ENCODE measurements around the gene UBA6.
A peak's percentile ranks its signal among the peaks of the same experiment; 100 is the strongest.
"Not testable (repeated sequence)": the region's sequence is repeated elsewhere in the genome, so short reads cannot be mapped to it uniquely, and the experiment has no call there.

Gene UBA6

DNA sequence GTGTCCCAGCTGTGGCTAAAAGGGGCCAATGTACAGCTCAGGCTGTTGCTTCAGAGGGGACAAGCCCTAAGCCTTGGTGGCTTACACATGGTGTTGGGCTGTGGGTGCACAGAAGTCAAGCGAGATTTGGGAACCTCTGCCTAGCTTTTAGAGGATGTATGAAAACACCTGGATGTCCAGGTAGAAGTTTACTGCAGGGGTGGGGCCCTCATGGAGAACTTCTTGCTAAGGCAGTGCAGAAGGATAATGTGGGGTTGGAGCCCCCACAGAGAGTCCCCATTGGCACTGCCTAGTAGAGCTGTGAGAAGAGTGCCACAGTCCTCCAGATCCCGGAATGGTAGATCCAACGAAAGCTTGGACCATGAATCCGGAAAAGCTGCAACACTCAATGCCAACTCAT is 40.5 kb downstream of the UBA6 start:
- H3K4me1 Mint-ChIP-seq (ENCODE audit: low read depth) = peaks cover 8% of the 10 kb centered on the region
- no peak overlapping the region for H3K4me3 Mint-ChIP-seq
- H3K36me3 Mint-ChIP-seq (ENCODE audit: low read depth) = peaks cover 76% of the 10 kb centered on the region
- no peaks in the 10 kb centered on the region for H3K27me3 Mint-ChIP-seq (ENCODE audit: low read depth)
- peaks cover 40% of the 10 kb centered on the region for H3K9me3 Mint-ChIP-seq
- H3K27ac Mint-ChIP-seq = no peak overlapping the region

GRCh38 chr4:67659065-67659464 is 41.9 kb downstream of the UBA6 start:
- Mint-ChIP-seq H3K4me1 (ENCODE audit: low read depth) (peaks cover 9% of the 10 kb centered on the region), H3K36me3 (ENCODE audit: low read depth) (peaks cover 84% of the 10 kb centered on the region), H3K9me3 (peaks cover 45% of the 10 kb centered on the region), H3K27me3 (ENCODE audit: low read depth) (no peaks in the 10 kb centered on the region), H3K4me3 (no peak overlapping the region), H3K27ac (no peak overlapping the region)

DNA sequence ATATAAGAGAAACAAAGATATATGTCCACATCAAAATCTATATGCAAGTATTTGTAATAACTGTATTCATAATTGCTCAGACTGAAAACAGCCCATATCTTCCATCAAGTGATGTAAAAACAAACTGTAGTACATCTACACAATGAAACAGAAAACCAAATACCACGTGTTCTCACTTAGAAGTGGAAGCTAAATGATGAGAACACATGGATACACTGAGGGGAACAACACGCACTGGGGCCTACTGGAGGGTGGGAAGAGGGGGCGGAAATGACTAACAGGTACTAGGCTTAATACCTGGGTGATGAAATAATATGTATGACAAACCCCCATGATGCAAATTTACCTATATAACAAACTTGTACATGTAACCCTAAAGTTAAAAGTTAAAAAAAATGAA is 42.7 kb downstream of the UBA6 start:
- Mint-ChIP-seq H3K27ac (no peak overlapping the region), H3K27me3 (ENCODE audit: low read depth) (no peaks in the 10 kb centered on the region), H3K4me3 (no peak overlapping the region)

GRCh38 chr4:67651536-67651935 is 49.4 kb downstream of the UBA6 start:
- H3K4me1 Mint-ChIP-seq (ENCODE audit: low read depth) = peaks cover 7% of the 10 kb centered on the region
- H3K9me3 Mint-ChIP-seq = peaks cover 15% of the 10 kb centered on the region
- no peak overlapping the region for H3K4me3 Mint-ChIP-seq
- H3K27ac Mint-ChIP-seq = no peak overlapping the region
- H3K27me3 Mint-ChIP-seq (ENCODE audit: low read depth) = no peaks in the 10 kb centered on the region
- H3K36me3 Mint-ChIP-seq (ENCODE audit: low read depth) = peaks cover 55% of the 10 kb centered on the region

More for the DNA sequence above, 42.7 kb downstream of the UBA6 start:
- Mint-ChIP-seq H3K4me1 (ENCODE audit: low read depth) (peaks cover 9% of the 10 kb centered on the region), H3K36me3 (ENCODE audit: low read depth) (peaks cover 86% of the 10 kb centered on the region), H3K9me3 (peaks cover 50% of the 10 kb centered on the region)

GRCh38 chr4:67638136-67638535 is 62.8 kb downstream of the UBA6 start:
- H3K27ac Mint-ChIP-seq = no peak overlapping the region
- no peak overlapping the region for H3K4me3 Mint-ChIP-seq
- no peaks in the 10 kb centered on the region for H3K9me3 Mint-ChIP-seq
- H3K36me3 Mint-ChIP-seq (ENCODE audit: low read depth) = peaks cover 44% of the 10 kb centered on the region
- peaks cover 21% of the 10 kb centered on the region for H3K4me1 Mint-ChIP-seq (ENCODE audit: low read depth)
- no peaks in the 10 kb centered on the region for H3K27me3 Mint-ChIP-seq (ENCODE audit: low read depth)

- Mint-ChIP-seq H3K4me1 (ENCODE audit: low read depth) (peaks cover 20% of the 10 kb centered on the region), H3K36me3 (ENCODE audit: low read depth) (peaks cover 48% of the 10 kb centered on the region)
- not testable (repeated sequence) for H3K9me3 Mint-ChIP-seq; H3K27me3 Mint-ChIP-seq (ENCODE audit: low read depth); H3K27ac Mint-ChIP-seq; H3K4me3 Mint-ChIP-seq
Measured at GRCh38 chr4:67636978-67637377, 64.0 kb downstream of the UBA6 start.

DNA sequence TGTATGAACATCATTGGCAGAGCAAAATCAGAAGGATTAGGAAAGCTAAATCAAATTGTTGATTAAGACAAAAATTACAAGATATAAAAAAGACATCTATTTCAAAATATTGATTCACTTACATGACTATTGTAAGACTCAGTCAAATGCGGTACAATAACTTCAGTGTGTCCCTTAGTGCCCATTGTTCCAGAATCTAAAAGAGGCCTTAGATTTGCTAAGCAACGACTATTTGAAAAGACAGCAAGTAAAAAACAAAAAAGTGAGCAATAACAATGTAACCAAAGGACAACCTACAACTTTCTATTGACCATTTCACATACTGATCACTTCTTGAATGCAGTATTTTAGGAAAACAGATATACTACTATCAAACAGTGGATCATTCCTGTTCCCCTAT is 65.6 kb downstream of the UBA6 start:
- H3K27me3 Mint-ChIP-seq (ENCODE audit: low read depth) = no peaks in the 10 kb centered on the region
- H3K36me3 Mint-ChIP-seq (ENCODE audit: low read depth) = peaks cover 53% of the 10 kb centered on the region
- no peak overlapping the region for H3K27ac Mint-ChIP-seq
- no peaks in the 10 kb centered on the region for H3K9me3 Mint-ChIP-seq
- peaks cover 23% of the 10 kb centered on the region for H3K4me1 Mint-ChIP-seq (ENCODE audit: low read depth)
- no peak overlapping the region for H3K4me3 Mint-ChIP-seq

- Mint-ChIP-seq H3K36me3 (ENCODE audit: low read depth) (peaks cover 52% of the 10 kb centered on the region), H3K4me1 (ENCODE audit: low read depth) (peaks cover 20% of the 10 kb centered on the region), H3K9me3 (no peaks in the 10 kb centered on the region), H3K27ac (no peak overlapping the region), H3K4me3 (peak overlapping the region; percentile 86), H3K27me3 (ENCODE audit: low read depth) (no peaks in the 10 kb centered on the region)
Measured at GRCh38 chr4:67634741-67635140, 66.2 kb downstream of the UBA6 start.

- Mint-ChIP-seq H3K4me3 (peak overlapping the region; percentile 86), H3K36me3 (ENCODE audit: low read depth) (peaks cover 50% of the 10 kb centered on the region), H3K27ac (peak overlapping the region; percentile 82)
Measured at GRCh38 chr4:67632492-67632891, 68.5 kb downstream of the UBA6 start.

GRCh38 chr4:67624939-67625338 is 76.0 kb downstream of the UBA6 start:
- Mint-ChIP-seq H3K9me3 (no peaks in the 10 kb centered on the region), H3K4me1 (ENCODE audit: low read depth) (peaks cover 4% of the 10 kb centered on the region), H3K4me3 (no peak overlapping the region), H3K27me3 (ENCODE audit: low read depth) (no peaks in the 10 kb centered on the region), H3K27ac (no peak overlapping the region), H3K36me3 (ENCODE audit: low read depth) (peaks cover 46% of the 10 kb centered on the region)

More at GRCh38 chr4:67632492-67632891, 68.5 kb downstream of the UBA6 start:
- no peaks in the 10 kb centered on the region for H3K9me3 Mint-ChIP-seq
- no peaks in the 10 kb centered on the region for H3K27me3 Mint-ChIP-seq (ENCODE audit: low read depth)
- peaks cover 17% of the 10 kb centered on the region for H3K4me1 Mint-ChIP-seq (ENCODE audit: low read depth)

DNA sequence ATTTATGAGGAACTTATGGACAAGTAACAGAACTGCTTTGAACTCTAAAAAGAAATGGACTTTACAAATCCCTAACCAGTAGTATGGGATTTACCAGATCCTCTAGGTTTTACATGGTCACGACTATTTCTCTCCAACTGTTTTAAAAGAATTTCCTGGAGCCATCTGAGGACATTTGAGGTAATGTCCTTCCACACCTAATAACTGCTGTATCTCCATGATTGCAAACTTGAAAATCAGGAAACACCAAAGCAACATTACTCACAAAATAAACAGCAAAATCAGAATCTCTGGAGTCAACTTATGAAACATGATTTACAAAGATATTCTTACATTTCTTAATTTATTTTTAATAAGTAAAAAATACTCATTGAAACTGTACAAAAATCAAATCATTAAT is 84.5 kb downstream of the UBA6 start:
- H3K9me3 Mint-ChIP-seq = no peaks in the 10 kb centered on the region
- no peaks in the 10 kb centered on the region for H3K4me1 Mint-ChIP-seq (ENCODE audit: low read depth)
- H3K27ac Mint-ChIP-seq = no peak overlapping the region
- H3K27me3 Mint-ChIP-seq (ENCODE audit: low read depth) = no peaks in the 10 kb centered on the region
- H3K4me3 Mint-ChIP-seq = no peak overlapping the region
- H3K36me3 Mint-ChIP-seq (ENCODE audit: low read depth) = peaks cover 56% of the 10 kb centered on the region

DNA sequence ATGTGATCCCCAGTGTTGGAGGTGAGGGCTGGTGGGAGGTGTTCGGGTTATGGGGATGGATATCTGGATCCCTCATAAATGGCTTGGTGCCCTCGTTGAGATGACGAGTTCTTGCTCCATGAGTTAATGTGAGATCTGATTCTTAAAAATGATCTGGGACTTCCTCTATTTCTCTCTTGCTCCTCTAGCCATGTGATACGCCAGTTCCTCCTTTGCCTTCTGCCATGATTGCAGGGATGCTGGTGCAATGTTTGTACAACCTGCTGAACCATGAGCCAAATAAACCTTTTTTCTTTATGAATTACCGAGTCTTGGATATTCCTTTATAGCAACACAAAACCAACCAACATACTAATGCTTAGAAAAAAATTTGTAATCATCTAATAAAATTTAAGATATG is 85.8 kb downstream of the UBA6 start:
- H3K36me3 Mint-ChIP-seq (ENCODE audit: low read depth) = peaks cover 52% of the 10 kb centered on the region
- peaks cover 6% of the 10 kb centered on the region for H3K9me3 Mint-ChIP-seq
- H3K4me3 Mint-ChIP-seq = no peak overlapping the region
- no peak overlapping the region for H3K27ac Mint-ChIP-seq
- H3K27me3 Mint-ChIP-seq (ENCODE audit: low read depth) = no peaks in the 10 kb centered on the region
- no peaks in the 10 kb centered on the region for H3K4me1 Mint-ChIP-seq (ENCODE audit: low read depth)

DNA sequence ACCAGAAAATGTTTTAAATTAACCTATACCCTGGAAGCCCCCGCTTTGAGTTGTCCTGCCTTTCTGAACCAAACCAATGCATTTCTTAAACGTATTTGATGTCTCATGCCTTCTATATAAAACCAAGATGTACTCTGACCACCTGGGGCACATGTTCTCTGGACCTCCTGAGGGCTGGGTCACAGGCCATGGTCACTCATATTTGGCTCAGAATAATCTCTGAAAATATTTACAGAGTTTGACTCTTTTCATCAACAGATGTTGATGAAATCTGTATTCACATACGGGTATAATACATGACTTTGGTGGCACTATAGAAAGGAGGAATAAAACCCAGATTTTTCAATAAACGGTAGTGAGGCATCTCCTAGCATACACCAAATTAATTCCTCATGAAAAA is 86.8 kb downstream of the UBA6 start:
- H3K9me3 Mint-ChIP-seq = peaks cover 10% of the 10 kb centered on the region
- no peak overlapping the region for H3K27ac Mint-ChIP-seq
- H3K27me3 Mint-ChIP-seq (ENCODE audit: low read depth) = no peaks in the 10 kb centered on the region
- H3K4me3 Mint-ChIP-seq = no peak overlapping the region
- peaks cover 55% of the 10 kb centered on the region for H3K36me3 Mint-ChIP-seq (ENCODE audit: low read depth)
- no peaks in the 10 kb centered on the region for H3K4me1 Mint-ChIP-seq (ENCODE audit: low read depth)

DNA sequence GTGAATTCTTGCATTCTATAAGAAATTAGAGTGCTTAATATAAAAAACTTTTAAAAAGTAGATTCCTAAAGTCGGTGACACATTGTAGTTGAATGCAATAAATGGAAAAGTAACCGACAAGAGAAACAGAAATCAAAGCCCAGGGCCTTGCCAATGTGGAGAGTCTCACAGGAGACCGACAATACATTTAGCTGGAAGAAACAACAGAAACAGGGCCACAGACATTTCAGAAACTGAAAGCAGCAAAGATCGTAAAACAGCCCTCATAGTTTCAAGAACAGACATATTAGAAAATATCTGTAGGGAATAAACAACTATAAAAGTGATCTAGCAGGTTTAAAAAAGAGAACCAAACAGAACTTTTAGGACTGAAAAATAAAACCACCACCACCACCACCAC is 92.9 kb downstream of the UBA6 start:
- H3K9me3 Mint-ChIP-seq = peaks cover 14% of the 10 kb centered on the region
- peaks cover 61% of the 10 kb centered on the region for H3K36me3 Mint-ChIP-seq (ENCODE audit: low read depth)
- peaks cover 10% of the 10 kb centered on the region for H3K4me1 Mint-ChIP-seq (ENCODE audit: low read depth)
- H3K27me3 Mint-ChIP-seq (ENCODE audit: low read depth) = no peaks in the 10 kb centered on the region
- H3K4me3 Mint-ChIP-seq = peak overlapping the region; percentile 15
- H3K27ac Mint-ChIP-seq = peak overlapping the region; percentile 70

DNA sequence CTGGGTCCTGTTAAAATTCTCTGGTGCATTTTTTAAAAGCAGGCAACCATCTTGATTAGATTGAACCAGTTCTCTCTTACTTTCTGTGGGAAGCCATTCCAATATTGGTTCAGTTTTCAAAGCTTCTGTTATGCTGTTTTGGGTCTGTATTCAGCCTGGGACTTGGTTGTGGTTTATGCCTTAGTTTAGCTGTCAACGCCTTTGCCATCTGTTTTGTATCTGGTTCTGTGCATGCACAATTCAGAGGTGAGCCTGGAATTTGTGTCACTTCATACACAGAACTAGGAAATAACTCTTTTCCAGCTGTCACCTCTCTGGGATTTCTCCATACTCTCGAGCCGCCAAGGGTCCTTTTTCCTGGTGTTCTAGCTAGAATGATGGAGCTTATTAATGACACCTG is 96.2 kb downstream of the UBA6 start:
- Mint-ChIP-seq H3K4me1 (ENCODE audit: low read depth) (peaks cover 10% of the 10 kb centered on the region), H3K27me3 (ENCODE audit: low read depth) (no peaks in the 10 kb centered on the region), H3K9me3 (peaks cover 20% of the 10 kb centered on the region), H3K36me3 (ENCODE audit: low read depth) (peaks cover 76% of the 10 kb centered on the region), H3K4me3 (no peak overlapping the region), H3K27ac (no peak overlapping the region)

- no peak overlapping the region for H3K4me3 Mint-ChIP-seq
- H3K4me1 Mint-ChIP-seq (ENCODE audit: low read depth) = peaks cover 10% of the 10 kb centered on the region
- H3K27me3 Mint-ChIP-seq (ENCODE audit: low read depth) = no peaks in the 10 kb centered on the region
- H3K9me3 Mint-ChIP-seq = peaks cover 20% of the 10 kb centered on the region
- H3K36me3 Mint-ChIP-seq (ENCODE audit: low read depth) = peaks cover 73% of the 10 kb centered on the region
- no peak overlapping the region for H3K27ac Mint-ChIP-seq
Measured at GRCh38 chr4:67604029-67604381, 97.0 kb downstream of the UBA6 start.

Measured in T-helper 1 cell treated with Interleukin-12 subunit alpha and Interleukin-12 subunit beta and Interleukin-4 antibody, amounts not matched to agents 30 μg/mL and 1 μg/mL, for 36 hours (primary cell).